A549 (cell line): ENCODE measurements around the gene CCP110. TPM values are rescaled to one million over a fixed set of nuclear protein-coding genes. Genes with fewer than 3 reads are reported as not detected.

Experiments used
- ATAC-seq, 2 experiments: fragments of 200-7000 bp in 1 of 2; fragments of >200 bp in 1 of 2; cut with Nextera tagmentation in 1 of 2; cut with Tn5 transposase in 1 of 2; 3 replicates each; pipeline versions ENCODE4 v1.8.0 to v1.9.1; 2018 to 2020; ENCODE audit warnings: mild to moderate bottlenecking in 1 of 2, moderate library complexity in 1 of 2
- CTCF ChIA-PET: fragments of 300-600 bp; sonication (Branson Sonifier 250); formaldehyde crosslinking; extraction: SDS; loops from one replicate; lab custom pipeline; 2021; ENCODE audit warnings: antibody characterized with exemption, inconsistent platforms; lab: Yijun Ruan, JAX
- POLR2A ChIA-PET: fragments of 350-600 bp; formaldehyde crosslinking; extraction: SDS; loops from one replicate; lab custom pipeline; 2021; ENCODE audit warnings: antibody characterized with exemption, inconsistent platforms; lab: Yijun Ruan, JAX
- DNase-seq, 2 experiments: peaks; one replicate each; pipeline versions ENCODE4 v3.0.0 to v3.0.0-alpha.2; 2011 to 2016; ENCODE audit warnings: low read depth in 1 of 2, low spot score in 1 of 2
- FAIRE-seq: peaks from 2 replicates; lab custom pipeline; 2011; peaks lifted over from hg19 to GRCh38; lab: Jason Lieb, UNC
- H3K27ac ChIP-seq, 2 experiments: fragments of >200 bp; sonication (Bioruptor Twin); formaldehyde crosslinking; 3 replicates each; pipeline ENCODE4 v1.5.1; 2016 to 2017
- H3K4me1 ChIP-seq: fragments of >200 bp; sonication (Bioruptor Twin); formaldehyde crosslinking; 3 replicates; pipeline ENCODE4 v1.6.1; 2016
- H3K4me2 ChIP-seq: fragments of >200 bp; sonication (Bioruptor Twin); formaldehyde crosslinking; 3 replicates; pipeline ENCODE4 v1.6.1; 2016
- H3K4me3 ChIP-seq: fragments of >200 bp; sonication (Bioruptor Twin); formaldehyde crosslinking; 3 replicates; pipeline ENCODE4 v1.5.1; 2016
- H3K9me3 ChIP-seq: fragments of >200 bp; sonication (Bioruptor Twin); formaldehyde crosslinking; 3 replicates; pipeline ENCODE4 v1.6.1; 2016
- CHD2 ChIP-seq: fragments of 150-350 bp; IDR thresholded peaks from 2 replicates; pipeline ENCODE4 v1.6.1; 2014; ENCODE audit warnings: low read length; ENCODE audit not compliant: partially characterized antibody
- EP300 ChIP-seq, 2 experiments: fragments of >200 bp; sonication (Bioruptor Twin); formaldehyde crosslinking; IDR thresholded peaks; 2 replicates in 1 of 2; 3 replicates in 1 of 2; pipeline ENCODE4 v1.6.1; 2016 to 2017
- FOSL2 ChIP-seq, 2 experiments: fragments of 450-650 bp in 1 of 2; fragments of >200 bp in 1 of 2; sonication (Bioruptor Twin) in 1 of 2; formaldehyde crosslinking; IDR thresholded peaks; 2 replicates each; pipeline versions ENCODE4 v1.5.0 to v1.6.1; 2016 to 2020; ENCODE audit warnings: mild to moderate bottlenecking in 1 of 2, moderate library complexity in 1 of 2
- HEYL ChIP-seq: fragments of 250-450 bp; sonication (Bioruptor Pico); IDR thresholded peaks from 2 replicates; pipeline ENCODE4 v1.8.0; 2021; ENCODE audit warnings: mild to moderate bottlenecking, moderate library complexity
- JUN ChIP-seq, 2 experiments: fragments of >200 bp; sonication (Bioruptor Twin); formaldehyde crosslinking; IDR thresholded peaks; 2 replicates in 1 of 2; 3 replicates in 1 of 2; pipeline ENCODE4 v1.6.1; 2016 to 2017
- KDM1A ChIP-seq: fragments of 200-600 bp; sonication (generic); IDR thresholded peaks from 2 replicates; pipeline ENCODE4 v1.6.1; 2016; ENCODE audit warnings: low read depth, mild to moderate bottlenecking
- MAFK ChIP-seq: fragments of 450-650 bp; IDR thresholded peaks from 2 replicates; pipeline ENCODE4 v1.6.1; 2014; ENCODE audit not compliant: partially characterized antibody
- RAD21 ChIP-seq, 2 experiments: fragments of >200 bp in 1 of 2; sonication (Bioruptor Twin) in 1 of 2; formaldehyde crosslinking in 1 of 2; IDR thresholded peaks in 1 of 2; conservative IDR thresholded peaks in 1 of 2; 2 replicates in 1 of 2; 3 replicates in 1 of 2; pipeline ENCODE4 v1.6.1; 2012 to 2018; ENCODE audit warnings: inconsistent platforms in 1 of 2
- SMC3 ChIP-seq: fragments of >200 bp; sonication (Bioruptor Twin); formaldehyde crosslinking; IDR thresholded peaks from 3 replicates; pipeline ENCODE4 v1.6.1; 2018; ENCODE audit warnings: inconsistent platforms
- TFCP2L1 ChIP-seq: fragments of 250-450 bp; sonication (Bioruptor Pico); IDR thresholded peaks from 2 replicates; pipeline ENCODE4 v1.5.0; 2021; ENCODE audit warnings: mild to moderate bottlenecking
- ZC3H11A ChIP-seq: fragments of 450-650 bp; IDR thresholded peaks from 2 replicates; pipeline ENCODE4 v1.6.1; 2014; ENCODE audit warnings: antibody characterized with exemption, mild to moderate bottlenecking
- WGBS: methylation state at CpG from one replicate; pipeline ENCODE4 v1.1.6; 2017; ENCODE audit errors: missing lambda C conversion rate; 5-methylcytosine and 5-hydroxymethylcytosine counted together
- polyA plus RNA-seq, 4 experiments: library from polyadenylated mRNA; depleted of rRNA in 3 of 4; stranded (reverse); fragments of >200 nt; fragmentation: RNase III in 1 of 4; extraction: RNeasy Plus Mini Kit Qiagen cat#74134 plus additional on column Dnase treatment in 1 of 4; gene quantifications; 2 replicates in 3 of 4; 3 replicates in 1 of 4; pipeline ENCODE4 v1.2.3, GENCODE V29; 2011 to 2017
- TF ChIP-seq, protein P1 (sequence below): fragments of >200 bp; sonication (Bioruptor Twin); formaldehyde crosslinking; IDR thresholded peaks from 3 replicates; pipeline ENCODE4 v1.5.1; 2016
- TF ChIP-seq, protein P2 (sequence below): fragments of 200-600 bp; sonication (generic); IDR thresholded peaks from 2 replicates; pipeline ENCODE4 v1.6.1; 2016; ENCODE audit warnings: antibody characterized with exemption, mild to moderate bottlenecking, moderate library complexity

Gene CCP110
- polyA plus RNA-seq, 2 of the 4 experiments (the other 2 are of a cell fraction), result 11.3 to 15.3 TPM

DNA sequence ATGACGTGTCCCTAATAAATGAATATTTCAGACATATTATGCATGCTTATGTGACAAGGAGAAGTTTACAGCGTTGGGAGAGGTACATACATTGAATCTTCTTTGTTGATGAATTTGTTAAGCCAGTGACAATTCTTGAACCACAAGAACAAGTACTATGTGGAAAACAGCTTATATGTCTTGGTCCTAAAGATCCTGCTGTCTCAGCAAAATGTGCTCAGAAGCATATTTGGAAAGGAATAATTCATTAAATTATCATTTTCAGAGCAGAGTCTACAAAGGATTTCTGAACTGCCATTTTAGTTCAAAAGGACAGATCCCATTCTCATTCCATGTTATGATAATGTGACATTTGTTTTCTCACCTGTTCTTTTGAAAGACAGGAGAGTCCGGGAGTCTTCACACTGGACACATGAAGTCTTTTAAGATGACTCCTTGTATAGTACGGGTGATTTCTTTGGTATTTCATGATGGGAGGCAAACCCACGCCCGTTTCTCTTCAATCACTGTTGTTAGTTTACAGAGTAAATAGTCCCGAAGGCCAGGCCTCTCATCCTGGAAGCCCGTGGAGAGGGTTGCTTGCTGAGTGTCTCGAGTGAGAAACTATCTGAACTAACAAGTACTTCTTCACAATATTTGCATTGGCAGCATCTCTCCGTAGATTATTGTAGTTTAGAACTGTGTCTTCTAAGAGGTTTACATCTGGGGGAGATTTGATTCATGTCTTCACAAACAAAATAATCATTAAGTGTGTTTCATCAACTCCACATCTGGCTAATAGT lies 58.5 kb downstream of the CCP110 start:
- TF ChIP-seq ZC3H11A, result no peak
- TF ChIP-seq MAFK, result peak; percentile 89
- TF ChIP-seq, all 56 proteins: peak for 1
- DNase-seq (peak in 1 of 2 experiments; percentile 24), ATAC-seq (no peak), FAIRE-seq (no peak)
- POLR2A ChIA-PET, result no interaction called here
- Histone ChIP-seq H3K9me3 (0 out of 3 replicates have a peak, but pooled peaks cover 5% of the 10 kb centered on the region), H3K4me1 (no peaks in the 10 kb centered on the region), H3K4me2 (no peak overlapping the region), H3K4me3 (no peak overlapping the region), H3K27ac (no peak overlapping the region)
- 38% methylated on average over 10 of the region's 10 CpGs for WGBS
- CTCF ChIA-PET, result interaction anchor here (1.2 to 1.6 kb wide), 4 partner anchors 10 to 42 kb away, joined by 3 to 4 read pairs (median 3); no protein-coding TSS in a partner anchor

DNA sequence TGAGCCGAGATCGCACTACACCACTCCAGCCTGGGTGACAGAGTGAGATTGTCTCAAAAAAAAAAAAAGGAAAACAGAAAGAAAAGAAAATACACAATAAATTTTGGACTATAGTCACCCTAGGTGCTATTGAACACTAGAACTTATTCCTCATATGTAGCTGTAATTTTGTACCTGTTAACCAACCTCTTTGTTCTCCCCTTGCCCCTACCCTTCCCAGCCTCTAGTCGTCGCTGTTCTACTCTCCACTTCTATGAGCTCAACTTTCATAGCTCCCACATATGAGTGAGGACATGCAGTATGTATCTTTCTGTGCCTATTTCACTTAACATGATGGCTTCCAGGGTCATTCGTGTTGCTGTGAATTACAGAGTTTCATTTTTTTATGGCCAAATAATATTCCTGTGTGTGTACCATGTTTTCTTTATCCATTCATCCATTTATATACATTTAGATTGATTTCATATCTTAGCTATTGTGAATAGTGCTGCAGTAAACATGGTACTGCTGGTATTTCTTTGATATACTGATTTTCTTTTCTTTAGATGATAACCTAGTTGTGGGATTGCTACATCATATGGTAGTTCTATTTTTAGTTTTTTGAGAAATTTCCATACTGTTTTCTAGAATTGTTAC lies 60.0 kb downstream of the CCP110 start:
- no peak overlapping the region for H3K27ac ChIP-seq
- no peak overlapping the region for H3K4me2 ChIP-seq
- FAIRE-seq, result no peak
- ChIA-PET CTCF (interaction anchor here (0.6 to 8.4 kb wide), 38 partner anchors 9 to 793 kb away, joined by 3 to 127 read pairs (median 4); partner anchors contain the start of genes GPRC5B and VPS35L), POLR2A (interaction anchor here (0.6 to 1.8 kb wide), 3 partner anchors 28 to 300 kb away, joined by 3 to 7 read pairs (median 6); partner anchors contain the start of genes GPRC5B and VPS35L)
- DNase-seq, result peak; percentile 30 to 68
- 42% methylated on average over 5 of the region's 5 CpGs for WGBS
- H3K4me1 ChIP-seq, result no peaks in the 10 kb centered on the region
- peak; percentile 95 to 97; a peak in 5 of 6 replicates for ATAC-seq
- 0 out of 3 replicates have a peak, but pooled peaks cover 5% of the 10 kb centered on the region for H3K9me3 ChIP-seq
- no peak overlapping the region for H3K4me3 ChIP-seq
- peak; percentile 56 to 70 for TF ChIP-seq RAD21 (conservative IDR thresholded peaks at IDR 0.05 in 1 of 2, IDR thresholded peaks at IDR 0.05 in 1 of 2)
- TF ChIP-seq, protein P1, sequence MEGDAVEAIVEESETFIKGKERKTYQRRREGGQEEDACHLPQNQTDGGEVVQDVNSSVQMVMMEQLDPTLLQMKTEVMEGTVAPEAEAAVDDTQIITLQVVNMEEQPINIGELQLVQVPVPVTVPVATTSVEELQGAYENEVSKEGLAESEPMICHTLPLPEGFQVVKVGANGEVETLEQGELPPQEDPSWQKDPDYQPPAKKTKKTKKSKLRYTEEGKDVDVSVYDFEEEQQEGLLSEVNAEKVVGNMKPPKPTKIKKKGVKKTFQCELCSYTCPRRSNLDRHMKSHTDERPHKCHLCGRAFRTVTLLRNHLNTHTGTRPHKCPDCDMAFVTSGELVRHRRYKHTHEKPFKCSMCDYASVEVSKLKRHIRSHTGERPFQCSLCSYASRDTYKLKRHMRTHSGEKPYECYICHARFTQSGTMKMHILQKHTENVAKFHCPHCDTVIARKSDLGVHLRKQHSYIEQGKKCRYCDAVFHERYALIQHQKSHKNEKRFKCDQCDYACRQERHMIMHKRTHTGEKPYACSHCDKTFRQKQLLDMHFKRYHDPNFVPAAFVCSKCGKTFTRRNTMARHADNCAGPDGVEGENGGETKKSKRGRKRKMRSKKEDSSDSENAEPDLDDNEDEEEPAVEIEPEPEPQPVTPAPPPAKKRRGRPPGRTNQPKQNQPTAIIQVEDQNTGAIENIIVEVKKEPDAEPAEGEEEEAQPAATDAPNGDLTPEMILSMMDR, result peak; percentile 92
- TF ChIP-seq CHD2, result no peak
- TF ChIP-seq SMC3, result peak; percentile 42; the same call in 1 of the 3 replicates
- TF ChIP-seq, all 56 proteins: peak for 3

DNA sequence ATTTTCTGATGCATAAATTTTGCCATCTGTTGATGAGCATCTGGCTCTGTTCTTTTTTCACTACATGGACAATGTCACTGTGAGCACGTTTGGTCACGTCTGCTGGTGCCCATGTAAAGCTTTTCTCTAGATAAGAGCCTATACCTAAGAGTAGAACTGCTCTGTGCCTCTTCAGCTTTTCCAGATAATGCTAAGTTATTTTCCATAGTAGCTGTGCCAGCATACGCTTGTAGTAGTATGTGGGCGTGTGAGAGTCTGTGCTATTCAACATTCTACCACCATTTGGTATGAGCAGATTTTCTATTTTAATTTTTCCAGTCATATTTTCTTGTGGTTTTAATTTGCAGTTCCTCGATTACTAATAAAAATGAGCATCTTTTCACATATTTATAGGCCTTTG lies 64.9 kb downstream of the CCP110 start:
- H3K4me3 ChIP-seq, result no peak overlapping the region
- H3K4me1 ChIP-seq, result peaks cover 11% of the 10 kb centered on the region
- FAIRE-seq (no peak), ATAC-seq (no peak), DNase-seq (no peak)
- WGBS, result 96% methylated on average over 5 of the region's 5 CpGs
- CTCF ChIA-PET, result interaction anchor here (1.0 to 20.8 kb wide), 3 partner anchors 12 to 294 kb away, joined by 3 to 328 read pairs (median 127); partner anchors contain the start of gene GPRC5B
- TF ChIP-seq JUN (IDR thresholded peaks at IDR 0.05) (no peak), MAFK (no peak), FOSL2 (IDR thresholded peaks at IDR 0.05) (no peak), FOSL2 (CRISPR knock-in tag; IDR thresholded peaks at IDR 0.05) (no peak), EP300 (IDR thresholded peaks at IDR 0.05) (no peak), KDM1A (no peak), HEYL (CRISPR knock-in tag) (no peak), TFCP2L1 (CRISPR knock-in tag) (no peak)
- TF ChIP-seq, protein P2, sequence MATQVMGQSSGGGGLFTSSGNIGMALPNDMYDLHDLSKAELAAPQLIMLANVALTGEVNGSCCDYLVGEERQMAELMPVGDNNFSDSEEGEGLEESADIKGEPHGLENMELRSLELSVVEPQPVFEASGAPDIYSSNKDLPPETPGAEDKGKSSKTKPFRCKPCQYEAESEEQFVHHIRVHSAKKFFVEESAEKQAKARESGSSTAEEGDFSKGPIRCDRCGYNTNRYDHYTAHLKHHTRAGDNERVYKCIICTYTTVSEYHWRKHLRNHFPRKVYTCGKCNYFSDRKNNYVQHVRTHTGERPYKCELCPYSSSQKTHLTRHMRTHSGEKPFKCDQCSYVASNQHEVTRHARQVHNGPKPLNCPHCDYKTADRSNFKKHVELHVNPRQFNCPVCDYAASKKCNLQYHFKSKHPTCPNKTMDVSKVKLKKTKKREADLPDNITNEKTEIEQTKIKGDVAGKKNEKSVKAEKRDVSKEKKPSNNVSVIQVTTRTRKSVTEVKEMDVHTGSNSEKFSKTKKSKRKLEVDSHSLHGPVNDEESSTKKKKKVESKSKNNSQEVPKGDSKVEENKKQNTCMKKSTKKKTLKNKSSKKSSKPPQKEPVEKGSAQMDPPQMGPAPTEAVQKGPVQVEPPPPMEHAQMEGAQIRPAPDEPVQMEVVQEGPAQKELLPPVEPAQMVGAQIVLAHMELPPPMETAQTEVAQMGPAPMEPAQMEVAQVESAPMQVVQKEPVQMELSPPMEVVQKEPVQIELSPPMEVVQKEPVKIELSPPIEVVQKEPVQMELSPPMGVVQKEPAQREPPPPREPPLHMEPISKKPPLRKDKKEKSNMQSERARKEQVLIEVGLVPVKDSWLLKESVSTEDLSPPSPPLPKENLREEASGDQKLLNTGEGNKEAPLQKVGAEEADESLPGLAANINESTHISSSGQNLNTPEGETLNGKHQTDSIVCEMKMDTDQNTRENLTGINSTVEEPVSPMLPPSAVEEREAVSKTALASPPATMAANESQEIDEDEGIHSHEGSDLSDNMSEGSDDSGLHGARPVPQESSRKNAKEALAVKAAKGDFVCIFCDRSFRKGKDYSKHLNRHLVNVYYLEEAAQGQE, result no peak
- POLR2A ChIA-PET, result no interaction called here
- no peak overlapping the region for H3K27ac ChIP-seq
- no peak overlapping the region for H3K4me2 ChIP-seq
- H3K9me3 ChIP-seq, result no peaks in the 10 kb centered on the region
